GM21619 (cell line): ENCODE data around the gene KDM4B.

Experiments used
- ATAC-seq: cut with Tn5 transposase; IDR thresholded peaks from one replicate; pipeline ENCODE4 v1.9.1; 2021; ENCODE audit not compliant: unreplicated experiment

The KDM4B gene

GRCh38 chr19:5103061-5103701 lies 134.3 kb downstream of the KDM4B start:
- no peak for ATAC-seq

GRCh38 chr19:5103812-5104410 lies 135.0 kb downstream of the KDM4B start:
- ATAC-seq, result no peak

DNA sequence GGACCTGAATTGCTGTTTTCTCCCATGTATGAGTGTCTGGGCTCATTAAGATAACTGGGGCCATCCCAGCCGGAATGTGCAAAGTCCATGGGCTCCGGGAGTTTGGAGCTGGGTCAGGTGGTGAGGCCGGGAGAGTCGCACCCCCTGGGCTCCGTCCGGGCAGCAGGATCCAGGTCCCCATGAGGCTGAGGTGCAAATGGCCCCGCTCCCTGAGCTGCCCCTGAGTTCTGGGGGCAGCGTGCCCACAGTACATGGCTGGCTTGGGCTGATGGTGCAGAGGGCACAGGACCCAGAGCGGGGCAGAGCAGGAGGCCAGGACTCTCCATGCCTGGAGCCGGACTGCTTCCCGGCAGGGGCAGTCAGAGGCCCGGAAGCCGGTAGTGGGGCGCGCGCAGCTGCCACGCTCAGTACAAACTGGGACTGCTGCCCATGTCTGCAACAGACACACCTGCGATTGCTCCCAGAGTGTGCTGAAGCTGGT lies 136.0 kb downstream of the KDM4B start:
- no peak for ATAC-seq

- ATAC-seq, result no peak
Measured at GRCh38 chr19:5106191-5106726, 137.3 kb downstream of the KDM4B start.

GRCh38 chr19:5106971-5107370 lies 138.1 kb downstream of the KDM4B start:
- no peak for ATAC-seq

DNA sequence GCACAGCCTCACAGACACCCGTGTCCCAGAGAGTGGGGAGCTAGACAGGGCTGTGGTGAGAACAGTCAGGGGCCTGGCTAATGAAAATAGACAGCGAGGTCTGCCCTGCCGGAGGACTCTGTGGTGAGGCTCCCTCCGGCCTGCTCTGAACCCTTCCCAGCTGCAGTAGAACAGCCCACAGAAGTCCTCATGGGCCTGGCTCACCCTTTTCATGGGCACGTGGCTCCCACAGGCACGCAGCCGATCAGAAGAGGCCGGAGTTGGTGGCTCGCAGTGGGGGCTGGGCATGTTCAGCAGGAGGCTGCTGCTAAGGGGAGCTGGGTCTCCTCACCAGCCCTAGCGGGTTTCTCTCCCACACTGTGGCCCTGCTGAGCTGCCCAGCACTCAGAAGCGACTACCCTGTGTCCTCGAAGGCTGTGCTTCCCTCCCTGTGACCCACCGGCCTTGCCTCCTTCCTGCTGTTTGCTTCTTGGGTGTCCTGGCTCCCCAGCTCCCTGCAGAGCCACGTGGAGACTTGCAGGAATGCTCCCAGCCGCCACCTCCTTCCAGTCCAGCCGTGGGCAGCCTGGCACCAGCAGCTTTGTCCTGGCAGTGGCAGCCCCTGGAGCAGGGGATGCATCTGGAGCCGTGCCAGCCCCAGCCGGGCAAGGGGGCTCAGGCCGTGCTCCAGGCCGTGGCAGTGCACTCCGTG lies 138.7 kb downstream of the KDM4B start:
- no peak for ATAC-seq

GRCh38 chr19:5108123-5108596 lies 139.2 kb downstream of the KDM4B start:
- no peak for ATAC-seq

DNA sequence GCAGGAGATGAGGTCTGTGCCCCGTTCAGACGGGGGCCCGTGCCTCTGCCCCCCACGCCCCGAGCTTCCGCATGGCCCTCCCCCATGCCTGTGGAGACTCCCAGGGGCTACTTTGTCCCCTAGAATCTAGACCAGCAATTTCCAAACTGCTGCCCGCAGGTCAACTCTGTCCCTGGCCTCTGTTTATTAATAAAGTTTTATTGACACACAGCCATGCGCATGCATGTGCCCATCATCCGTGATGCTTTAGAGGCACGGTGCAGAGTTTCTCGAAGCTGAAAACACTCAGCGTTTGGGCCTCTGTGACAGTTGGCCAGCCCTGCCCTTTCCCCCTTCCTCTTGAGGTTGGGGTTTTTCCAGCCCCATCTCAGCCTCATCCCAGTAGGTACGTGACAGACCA lies 140.0 kb downstream of the KDM4B start:
- no peak for ATAC-seq

- no peak for ATAC-seq
Measured at GRCh38 chr19:5109560-5109959, 140.6 kb downstream of the KDM4B start.

- ATAC-seq, result no peak
Measured at GRCh38 chr19:5110546-5110945, 141.6 kb downstream of the KDM4B start.

GRCh38 chr19:5111051-5111450 lies 142.1 kb downstream of the KDM4B start:
- no peak for ATAC-seq

DNA sequence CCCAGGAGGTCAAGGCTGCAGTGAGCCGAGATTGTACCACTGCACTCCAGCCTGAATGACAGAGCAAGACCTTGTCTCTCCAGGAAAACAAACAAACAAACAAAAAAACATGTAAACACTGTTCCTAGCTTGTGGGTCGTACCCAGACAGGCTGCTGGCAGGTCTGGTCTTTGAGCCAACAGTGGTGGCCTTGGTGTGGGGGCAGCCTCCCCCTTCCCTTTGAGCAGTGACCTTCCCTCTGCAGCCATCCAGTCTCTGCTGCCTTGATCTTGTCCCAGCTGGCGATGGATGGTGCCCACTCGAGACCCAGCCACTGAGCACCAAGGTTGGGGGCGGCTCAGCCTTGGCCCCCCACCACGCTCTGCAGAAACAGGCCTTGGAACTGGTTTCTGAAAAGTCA lies 143.3 kb downstream of the KDM4B start:
- no peak for ATAC-seq

DNA sequence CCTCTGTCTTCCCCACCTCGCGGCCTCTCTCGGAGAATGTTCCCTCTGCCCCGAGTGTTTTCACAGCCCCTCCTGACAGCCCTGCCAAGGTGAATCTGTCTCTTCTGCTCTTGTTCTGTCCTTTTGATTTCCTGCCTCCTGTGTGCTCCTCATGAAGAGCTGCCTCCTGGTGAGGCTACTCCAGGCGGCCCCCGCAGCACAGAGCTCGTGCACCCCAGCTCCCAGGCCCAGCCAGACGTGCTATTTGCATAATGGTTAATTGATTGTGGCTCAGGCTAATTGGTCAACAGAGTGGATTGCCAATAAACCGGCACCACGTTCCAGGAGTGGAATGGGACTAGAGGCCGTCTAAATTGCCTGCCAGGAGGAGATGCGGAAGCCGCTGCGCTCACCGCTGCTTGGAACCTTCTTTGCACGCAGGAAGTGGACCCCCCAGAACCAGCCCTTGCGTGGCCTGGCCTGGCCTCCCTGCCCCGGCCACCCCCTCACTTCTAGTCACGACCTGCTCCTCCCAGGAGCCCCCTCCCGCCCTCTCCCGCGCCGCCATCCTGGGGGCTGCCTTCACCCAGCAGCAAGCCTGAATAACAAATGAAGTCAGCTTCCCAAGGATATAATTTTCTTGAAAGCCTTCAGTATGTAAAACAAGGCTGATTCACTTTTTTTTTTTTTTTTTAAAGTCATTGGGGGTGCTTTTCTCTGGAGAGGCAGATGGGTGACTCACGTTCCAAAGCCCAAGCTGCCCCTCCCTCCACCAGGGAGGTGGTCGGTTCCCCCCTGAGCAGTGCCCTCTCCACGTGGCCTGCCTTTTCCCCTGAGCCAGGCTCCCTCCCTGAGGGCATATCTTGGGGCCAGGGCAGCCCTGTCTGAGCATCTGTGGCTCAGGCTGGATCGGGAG lies 144.0 kb downstream of the KDM4B start:
- no peak for ATAC-seq

GRCh38 chr19:5113633-5114586 lies 145.0 kb downstream of the KDM4B start:
- ATAC-seq, result no peak

DNA sequence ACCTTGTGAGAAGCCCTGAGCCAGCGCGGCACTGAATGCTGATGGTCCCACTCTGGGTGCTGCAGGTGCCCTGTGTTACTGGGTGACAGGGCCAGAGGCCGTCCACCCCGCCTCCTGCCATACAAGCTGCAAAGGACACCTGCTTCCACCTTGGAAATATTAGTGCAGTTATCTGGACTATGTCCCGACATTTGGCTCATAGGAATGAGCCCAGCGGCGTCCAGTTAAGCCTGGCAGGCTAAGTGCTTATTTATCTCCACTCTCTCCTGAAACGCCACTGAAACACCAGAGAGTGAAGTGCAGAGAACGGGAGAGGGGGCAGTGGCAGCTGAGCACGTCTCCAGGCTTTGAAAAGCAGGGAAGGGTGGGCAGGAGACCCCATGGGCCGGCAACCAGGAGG lies 145.8 kb downstream of the KDM4B start:
- no peak for ATAC-seq

- ATAC-seq, result no peak
Measured at GRCh38 chr19:5115351-5115750, 146.4 kb downstream of the KDM4B start.

DNA sequence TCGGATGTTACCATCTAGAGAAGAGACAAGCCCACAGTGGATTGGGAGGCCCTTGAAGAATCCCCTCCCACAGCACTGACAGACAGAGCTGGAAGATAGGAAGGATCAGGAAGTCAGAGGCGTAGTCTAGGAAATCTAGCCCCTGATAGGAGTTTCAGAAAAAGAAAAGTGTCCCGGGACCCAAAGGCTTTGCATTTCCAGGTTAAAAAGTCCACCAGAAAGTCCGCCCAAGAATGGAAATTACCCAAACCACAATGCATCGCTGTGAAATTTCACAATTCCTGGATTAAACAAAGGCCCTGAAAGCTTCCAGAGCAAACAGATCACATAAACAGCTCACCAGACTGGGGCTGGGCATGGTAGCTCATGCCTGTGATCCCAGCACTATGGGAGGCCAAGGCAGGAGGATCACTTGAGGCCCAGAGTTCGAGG lies 146.9 kb downstream of the KDM4B start:
- ATAC-seq, result no peak

- ATAC-seq, result no peak
Measured at GRCh38 chr19:5116292-5116691, 147.4 kb downstream of the KDM4B start.

DNA sequence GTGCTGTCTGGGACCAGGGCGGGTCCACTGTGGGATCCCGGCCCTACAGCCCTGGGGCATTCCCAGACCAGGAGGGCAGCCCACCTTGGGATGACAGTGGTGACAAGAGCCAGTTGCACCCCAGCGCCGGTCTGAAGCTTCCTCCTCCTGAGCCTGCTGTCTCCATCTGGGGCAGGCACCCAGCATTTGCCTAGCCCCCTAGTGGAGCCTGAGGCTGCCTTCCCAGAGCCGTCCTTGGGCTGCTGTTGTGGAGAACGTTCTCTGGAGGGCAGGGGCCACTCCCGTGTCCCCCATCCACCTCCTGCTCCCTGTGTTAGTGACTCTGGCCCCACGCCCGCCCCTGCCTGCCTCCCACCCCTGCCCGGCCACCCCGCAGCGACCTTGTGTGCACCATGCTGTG lies 148.5 kb downstream of the KDM4B start:
- no peak for ATAC-seq

- ATAC-seq, result no peak
Measured at GRCh38 chr19:5118026-5118425, 149.1 kb downstream of the KDM4B start.
